Measurements from ENCODE around the gene TYW1B.
"Not testable (repeated sequence)": the region's sequence is repeated elsewhere in the genome, so short reads cannot be mapped to it uniquely, and the experiment has no call there.

The TYW1B gene

DNA sequence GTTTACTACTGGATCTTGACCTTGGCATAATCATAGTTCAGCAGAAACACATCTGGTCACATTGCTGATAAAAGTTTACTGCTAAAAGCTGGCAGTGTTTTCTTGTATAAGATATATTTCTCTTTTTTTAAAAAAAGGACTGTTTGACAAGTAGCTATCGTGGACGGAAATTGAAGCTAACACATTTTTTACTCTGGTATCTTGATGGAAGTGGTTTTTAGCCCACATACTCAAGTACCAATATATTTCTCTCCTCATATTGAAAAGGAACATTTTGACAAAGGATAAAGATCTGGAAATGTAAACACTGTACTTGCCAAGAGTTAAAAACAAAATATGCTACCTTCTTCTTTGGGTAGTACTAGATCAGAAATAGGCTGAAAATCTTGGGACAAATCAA lies 137.8 kb downstream of the TYW1B start:
- not testable (repeated sequence) for DNase-seq

DNA sequence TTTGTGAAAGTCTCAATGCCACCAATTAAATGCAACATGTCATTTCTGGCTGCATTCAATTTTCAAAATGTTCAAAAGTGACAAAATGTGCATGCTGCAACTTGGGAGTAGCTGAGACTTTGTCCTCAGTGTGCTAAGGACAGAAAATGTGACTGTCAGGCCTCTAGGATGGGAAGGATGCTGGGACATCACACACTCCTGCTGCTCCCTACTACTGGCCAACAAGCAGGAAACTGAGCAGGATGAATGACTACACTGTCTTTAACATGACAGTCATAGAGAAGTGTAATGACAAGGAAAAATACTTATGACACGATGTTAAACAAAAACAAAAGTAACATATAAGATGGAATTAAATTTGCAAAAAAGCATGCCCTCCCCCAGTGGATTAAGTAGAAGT lies 138.7 kb downstream of the TYW1B start:
- not testable (repeated sequence) for DNase-seq

DNA sequence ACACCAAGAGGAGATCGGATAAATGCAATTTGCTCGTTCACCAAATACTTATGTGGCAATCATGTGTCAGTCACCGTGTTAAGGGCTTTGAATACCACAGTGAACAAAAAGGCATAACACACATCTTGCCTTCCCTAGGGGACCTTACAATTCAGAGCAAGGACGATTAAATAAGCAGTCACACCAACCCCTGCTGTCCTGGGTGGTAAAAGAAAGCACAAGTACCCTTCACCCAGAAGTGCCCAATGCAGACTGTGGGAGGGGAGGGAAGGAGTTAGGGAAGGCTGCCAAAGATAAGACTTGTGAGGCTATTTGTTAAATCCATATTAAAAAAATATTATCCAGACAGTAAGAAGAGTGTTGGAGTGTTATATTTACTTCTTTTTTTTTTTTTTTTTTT lies 146.8 kb downstream of the TYW1B start:
- DNase-seq = not testable (repeated sequence)

DNA sequence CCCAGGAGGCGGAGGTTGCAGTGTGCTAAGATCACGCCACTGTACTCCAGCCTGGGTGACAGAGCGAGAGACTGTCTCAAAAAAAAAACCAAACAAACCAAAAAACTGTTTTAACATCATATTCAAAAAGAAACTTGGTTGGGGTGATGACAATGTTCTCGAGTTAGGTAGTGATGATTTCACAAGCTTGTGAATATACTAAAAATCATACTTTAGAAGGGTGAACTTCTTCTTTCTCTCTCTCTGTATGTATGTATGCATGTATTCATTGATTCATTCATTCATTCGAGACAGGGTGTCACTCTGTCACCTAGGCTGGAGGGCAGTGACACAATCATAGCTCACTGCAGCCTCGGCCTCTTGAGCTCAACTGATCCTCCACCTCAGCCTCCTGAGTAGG lies 151.1 kb downstream of the TYW1B start:
- DNase-seq = not testable (repeated sequence)

DNA sequence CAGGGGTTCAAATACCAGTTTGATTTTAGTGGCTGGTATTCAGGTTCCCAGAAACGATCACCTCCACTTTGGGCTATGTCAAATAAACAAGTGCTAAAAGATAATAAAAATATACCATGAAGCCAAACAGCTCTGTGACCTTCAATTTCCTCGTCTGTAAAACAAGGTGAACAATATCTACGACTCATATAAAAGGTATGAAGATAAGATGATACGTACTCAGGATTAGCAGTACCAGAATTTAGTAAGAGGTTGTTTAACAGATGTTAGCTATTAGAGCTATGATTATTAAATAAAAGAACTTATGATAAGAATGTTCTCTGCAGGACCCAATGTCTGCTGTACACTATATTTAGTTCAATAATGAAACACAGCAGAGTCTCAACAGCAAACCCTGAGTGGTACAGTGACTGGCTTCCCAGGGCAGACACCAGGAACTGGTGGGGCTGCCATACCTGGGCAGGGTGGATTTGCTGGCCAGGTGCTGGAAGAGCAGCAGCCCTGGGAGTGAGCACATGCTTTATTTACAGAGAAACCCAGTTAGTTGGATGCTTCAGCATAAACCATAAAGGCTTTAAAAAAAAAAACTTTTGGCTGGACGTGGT lies 151.8 kb downstream of the TYW1B start:
- not testable (repeated sequence) for DNase-seq

DNA sequence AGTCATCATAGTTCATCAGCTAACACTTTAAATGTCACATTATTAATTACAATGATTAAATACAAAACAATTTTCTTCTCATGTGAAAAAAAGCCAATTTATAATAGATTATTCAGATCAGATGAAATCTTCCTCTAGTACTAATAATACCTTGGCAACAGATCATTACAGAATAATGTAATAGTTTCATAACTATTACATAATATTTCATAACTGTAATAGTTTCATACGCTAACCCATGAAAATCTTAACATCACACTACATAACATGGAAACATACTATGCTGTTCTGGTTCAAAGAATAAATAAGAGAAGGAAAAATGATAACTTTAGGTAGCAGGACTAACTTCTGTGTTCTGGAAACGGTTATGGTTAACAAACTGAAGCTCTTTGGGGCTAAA lies 152.3 kb downstream of the TYW1B start:
- DNase-seq = not testable (repeated sequence)

DNA sequence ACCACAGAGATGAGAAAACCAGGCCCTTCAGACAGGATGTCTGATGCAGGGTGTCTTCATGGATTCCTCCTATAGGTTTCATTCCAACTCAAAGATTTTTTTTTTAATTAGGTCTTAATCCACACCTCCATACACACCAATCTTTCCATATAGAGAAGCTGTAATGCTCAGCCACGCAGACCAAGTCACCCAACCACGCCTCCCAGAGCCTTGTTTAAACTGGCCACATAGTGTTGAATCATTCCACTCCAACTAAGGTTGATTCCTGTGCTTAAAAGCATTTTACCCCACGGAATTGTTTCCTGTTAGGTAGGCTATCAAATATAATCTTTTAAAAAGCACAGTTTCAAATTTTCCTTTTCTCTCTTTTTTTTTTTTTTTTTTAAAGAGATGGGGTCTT lies 153.6 kb downstream of the TYW1B start:
- no peak for DNase-seq

DNA sequence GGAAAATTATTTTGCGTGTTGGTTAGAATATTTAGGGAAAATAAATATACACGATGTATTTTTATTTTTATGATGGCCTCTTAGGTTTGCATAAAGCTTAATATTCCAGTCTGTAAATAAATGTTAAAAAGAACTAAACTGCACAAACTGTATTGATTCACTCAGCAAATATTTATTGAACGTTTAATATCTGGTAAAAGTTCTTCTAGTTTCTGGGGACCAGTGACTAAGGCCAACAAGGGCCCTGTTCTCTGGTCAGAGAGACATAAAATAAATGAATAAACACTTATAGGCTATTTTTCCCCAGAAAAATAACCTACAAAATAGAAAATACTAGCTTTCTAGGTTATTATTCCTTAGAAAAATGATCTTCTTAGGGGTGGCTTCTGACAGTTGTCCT lies 157.2 kb downstream of the TYW1B start:
- not testable (repeated sequence) for DNase-seq

DNA sequence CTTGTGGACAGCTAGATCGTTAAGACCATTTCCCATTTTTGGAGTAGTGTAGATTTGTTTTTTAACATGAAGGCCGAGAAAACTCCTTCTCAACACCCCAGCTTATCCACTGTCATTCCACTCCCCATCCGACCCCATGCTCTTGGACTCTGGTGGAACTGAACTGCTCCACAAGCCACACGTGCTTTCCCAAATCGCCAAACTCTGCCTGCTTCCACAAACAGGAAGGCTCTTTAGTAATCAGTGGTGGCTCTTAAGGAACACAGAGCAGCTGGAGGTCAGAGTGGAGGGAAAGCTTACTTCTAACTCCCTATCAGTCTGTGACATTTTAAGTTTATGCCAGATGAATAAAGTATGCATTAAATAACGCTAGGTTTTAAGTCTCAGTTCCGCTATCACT lies 159.6 kb downstream of the TYW1B start:
- DNase-seq = not testable (repeated sequence)

DNA sequence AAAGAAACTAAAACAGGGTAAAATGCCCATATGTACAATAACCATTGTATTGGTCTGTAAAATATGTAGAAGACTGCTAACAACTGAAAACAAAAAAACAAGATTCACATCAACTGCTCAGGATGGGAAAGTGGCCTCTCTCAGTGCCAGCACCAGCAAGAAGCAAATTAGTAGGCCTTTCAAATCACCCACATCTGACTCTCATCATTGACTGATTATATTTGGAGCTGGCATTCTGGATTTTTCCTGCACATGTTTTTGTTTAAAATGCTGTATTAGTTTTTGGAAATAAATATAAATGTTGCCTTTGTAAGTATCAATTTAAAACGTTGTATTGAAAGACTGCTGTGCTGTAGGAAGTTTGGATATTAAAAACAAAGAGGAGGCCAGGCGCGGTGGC lies 161.0 kb downstream of the TYW1B start:
- not testable (repeated sequence) for DNase-seq

DNA sequence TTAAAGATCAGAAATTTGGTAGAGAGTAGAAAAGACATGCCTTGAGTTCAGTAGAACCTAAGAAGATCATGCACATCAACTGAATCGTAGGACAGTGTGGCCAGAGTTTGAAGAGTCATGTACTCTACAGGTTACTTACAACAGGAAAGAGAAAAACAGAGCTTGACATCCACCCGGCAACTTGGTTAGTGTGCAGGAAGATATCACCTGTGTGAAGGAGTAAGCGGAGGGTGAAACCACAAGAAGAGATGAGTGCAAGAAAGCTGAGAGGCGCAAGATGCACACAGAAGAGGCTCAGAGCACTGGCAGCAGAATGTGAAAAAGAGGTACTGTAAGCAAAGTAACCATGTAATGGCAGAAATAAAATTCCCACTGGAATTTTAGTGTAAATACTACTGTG lies 179.4 kb downstream of the TYW1B start:
- peak; percentile 9 for DNase-seq

DNA sequence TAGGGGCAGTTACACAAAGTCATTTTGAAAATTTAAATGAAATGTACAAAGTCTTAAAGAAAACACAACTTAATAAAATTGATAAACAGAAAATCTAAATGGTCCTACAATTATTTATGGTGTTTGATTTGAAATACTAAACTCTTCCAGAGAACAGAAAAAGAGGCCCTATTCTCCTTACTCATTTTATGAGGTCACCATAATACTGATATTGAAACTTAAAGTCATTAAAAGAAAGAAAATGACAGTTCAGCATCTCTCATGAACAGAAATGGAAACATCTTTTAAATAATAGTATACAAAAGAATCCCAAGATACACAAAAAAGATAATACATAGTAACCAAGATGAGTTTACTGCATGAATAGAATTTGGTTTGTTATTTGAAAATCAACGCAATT lies 184.3 kb downstream of the TYW1B start:
- not testable (repeated sequence) for DNase-seq

DNA sequence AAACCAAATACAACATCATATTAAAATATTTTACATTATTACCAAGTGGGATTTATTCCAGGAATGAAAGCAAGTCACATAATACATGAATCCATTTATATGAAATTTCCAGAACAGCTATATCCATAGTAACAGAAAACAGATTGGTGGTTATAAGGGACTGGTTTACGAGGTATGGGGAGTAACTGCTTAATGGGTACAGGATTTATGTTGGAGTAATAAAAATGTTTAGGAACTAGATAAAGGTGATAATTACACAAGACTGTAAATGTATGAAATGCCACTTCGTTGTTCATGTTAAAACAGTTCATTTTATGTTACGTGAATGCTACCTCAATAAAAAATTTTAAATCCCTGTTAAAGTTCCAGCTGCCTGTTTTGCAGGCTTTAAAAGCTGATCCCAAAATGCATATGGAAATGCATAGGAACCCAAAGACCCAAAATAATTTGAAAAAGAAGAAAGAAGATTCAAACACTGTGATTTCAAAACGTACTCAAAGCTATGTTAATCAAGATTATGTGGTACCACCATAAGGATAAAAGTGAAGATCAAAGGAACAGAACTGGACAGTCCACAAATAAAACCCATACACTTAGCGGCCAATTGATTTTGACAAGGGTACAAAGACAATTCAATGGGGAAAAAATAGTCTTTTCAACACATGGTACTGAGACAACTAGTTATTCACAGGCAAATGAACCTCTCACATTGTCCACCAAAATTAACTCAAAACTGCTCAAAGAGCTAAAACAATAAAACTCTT lies 186.3 kb downstream of the TYW1B start:
- not testable (repeated sequence) for DNase-seq

DNA sequence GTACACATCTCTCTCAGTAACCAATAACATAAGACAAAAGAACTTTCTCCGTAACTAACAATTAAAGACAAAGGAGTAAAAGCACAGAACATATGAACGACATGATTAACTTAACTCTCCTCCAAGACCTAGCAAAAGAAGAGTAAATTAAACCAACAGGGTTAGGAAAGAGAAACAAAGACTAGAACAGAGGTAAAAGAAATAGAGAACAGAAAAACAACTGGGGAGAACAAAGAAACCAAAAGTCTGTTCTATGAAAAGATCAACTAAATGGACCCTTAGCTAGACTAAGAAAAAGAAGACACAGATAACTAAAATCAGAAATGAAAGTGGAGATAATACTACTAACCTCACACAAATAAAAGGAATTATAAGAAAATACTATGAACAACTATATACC lies 187.3 kb downstream of the TYW1B start:
- DNase-seq = not testable (repeated sequence)

DNA sequence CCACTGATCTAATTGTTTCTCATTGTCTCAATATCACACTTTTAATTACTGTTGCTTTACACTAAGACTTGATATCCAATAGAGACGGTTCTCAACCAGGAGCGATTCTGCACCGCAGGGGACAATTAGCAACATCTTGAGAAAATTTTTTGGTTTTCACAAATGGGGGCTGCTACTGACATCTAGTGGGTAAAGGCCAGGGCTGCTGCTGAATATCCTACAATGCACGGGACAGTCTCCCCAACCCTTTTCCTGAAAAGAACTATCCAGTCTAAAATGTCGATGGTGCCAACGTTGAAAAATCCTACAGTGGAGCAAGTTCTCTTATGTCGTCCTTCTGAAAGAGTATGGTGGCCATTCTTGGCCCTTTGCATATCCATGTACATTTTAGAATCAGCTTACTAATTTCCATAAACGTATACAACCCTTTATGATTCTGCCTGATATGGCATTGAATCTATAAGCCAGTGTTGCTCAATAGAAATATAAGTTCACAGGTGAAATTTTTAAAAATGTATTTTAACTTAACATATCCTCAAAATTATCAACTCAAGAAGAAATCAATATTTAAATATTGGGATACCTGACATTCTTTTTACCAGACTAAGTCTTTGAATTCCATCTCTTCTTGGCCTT lies 192.6 kb downstream of the TYW1B start:
- not testable (repeated sequence) for DNase-seq

DNA sequence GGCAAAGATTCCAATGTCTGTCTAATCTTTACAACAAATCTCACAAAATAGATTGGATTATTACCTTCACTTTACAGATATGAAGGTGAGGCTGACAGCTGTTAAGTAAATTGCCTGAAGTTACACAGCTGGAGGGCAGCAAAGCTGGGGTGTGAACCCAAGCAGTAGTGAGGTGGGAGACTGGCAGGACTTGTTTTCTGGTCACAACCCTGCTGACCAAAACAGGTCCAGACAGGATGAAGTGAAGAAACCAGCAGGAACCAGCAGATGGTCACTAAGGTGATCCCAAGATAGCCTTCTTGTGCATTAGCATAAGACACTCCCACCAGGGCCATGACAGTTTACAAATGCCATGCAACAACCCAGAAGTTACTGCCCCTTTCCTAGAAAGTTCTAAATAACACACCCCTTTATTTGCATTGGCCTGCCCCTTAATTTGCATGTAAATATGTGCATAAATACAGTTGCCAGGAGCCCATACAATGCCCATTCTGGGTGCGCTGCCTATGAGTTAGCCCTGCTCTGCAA lies 195.2 kb downstream of the TYW1B start:
- DNase-seq = not testable (repeated sequence)

DNA sequence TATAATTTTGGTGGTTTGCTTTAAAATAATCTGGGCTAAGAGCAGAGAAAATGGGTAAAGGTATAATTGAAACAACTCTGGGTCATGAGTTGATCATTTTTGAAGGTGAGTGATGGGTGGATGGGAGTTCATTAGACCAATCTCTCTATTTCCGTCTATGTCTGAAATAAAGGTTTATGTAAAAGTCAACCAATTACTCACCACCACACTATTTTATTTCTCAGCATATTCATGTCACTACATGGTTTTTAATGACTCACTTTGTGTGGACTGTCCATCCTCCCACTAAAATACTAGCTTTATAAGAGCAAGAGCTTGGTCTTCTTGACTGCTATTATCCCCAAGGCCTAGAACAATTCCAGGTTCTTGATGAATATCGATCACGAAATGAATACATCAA lies 199.6 kb downstream of the TYW1B start:
- DNase-seq = not testable (repeated sequence)

DNA sequence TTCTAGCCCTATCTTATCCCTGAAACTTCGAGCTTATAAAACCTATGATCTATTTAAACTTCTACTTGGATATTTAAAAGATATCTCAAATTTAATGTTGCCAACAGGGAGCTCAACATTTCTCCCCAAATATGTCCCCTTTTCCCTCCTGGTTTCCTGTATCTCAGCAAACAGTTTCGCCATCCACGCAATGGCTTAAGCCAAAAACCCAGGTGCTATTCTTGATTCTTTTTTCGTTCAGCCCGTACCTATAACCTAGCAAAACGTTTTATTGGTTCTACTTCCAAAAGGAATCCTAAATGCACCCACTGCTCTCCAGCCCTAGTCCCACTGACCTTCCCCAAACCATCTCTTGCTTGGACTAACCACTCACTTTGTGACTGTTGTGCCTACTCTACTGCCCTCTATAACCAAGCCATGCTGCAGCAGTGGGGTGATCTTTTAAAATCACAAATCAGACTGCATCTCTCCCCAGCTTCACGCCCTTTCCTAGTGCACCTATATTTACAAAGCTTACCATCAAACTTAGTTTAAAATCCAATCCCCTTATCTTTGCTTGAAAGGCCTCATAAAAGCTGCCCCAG lies 201.5 kb downstream of the TYW1B start:
- DNase-seq = not testable (repeated sequence)

DNA sequence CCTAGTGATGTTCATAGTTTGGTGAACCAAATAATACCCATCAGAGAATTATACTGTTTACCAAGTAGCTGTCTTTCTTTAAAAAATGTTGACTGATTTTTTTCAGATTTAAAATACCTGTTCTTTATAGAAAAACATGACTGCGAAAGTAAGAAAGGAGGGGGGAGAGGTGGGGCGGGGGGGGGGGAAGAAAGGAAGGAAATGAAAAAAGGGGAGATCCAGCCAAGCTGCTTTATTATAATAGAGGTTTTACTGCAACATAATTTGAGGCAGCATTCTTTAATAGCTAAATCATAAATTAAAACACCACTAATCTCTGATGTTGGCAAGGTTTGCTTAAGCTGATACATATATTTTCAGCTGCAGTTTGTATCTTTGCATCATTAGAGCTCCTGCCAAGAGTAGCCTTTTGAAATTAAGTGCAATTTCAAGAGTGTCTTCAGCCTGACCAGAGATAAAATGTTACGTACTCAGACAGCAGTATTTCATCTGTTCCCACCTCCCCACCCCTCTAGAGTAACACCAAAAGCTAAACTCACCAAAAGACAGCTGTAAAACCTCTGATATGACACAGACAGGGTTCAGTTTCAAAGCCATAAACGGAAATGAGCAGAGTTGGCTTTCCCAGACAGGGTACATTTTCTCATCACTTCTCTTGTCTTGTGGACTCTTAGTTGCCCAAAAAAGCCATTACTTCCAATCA lies 202.1 kb downstream of the TYW1B start:
- not testable (repeated sequence) for DNase-seq

DNA sequence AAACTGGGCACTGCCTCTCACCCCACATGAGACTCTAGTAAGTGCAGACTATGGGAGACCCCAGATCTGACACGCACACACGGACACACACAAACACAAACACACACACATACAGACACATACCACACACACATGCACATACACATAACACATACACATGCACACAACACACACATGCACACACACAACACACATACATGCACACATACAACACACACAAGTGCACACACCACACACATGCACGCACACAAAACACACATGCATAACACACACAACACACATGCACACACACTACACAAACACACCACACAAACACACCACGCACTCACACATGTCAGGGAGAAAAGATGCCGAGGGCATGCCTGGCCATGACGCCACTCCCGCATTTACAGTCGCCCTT lies 205.5 kb downstream of the TYW1B start:
- DNase-seq = no peak

DNA sequence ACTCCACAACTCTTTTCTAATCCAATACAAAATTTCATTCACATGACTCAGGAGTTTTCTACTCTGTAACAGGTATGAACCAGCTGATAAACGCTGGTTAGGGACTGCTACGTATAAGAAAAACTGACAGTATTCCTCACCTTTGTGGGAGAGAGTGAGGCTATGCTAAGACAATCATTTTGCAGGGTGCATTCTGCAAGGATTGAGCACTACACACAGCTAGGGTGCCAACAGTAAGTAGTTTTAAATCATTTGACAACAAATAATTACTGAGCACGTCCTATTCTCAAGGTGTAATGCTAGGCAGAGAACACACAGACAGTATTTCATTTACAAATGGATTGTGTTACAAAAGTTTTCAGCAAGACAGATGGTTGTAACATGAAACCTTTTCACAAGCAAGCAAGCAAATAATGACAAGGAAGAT lies 206.2 kb downstream of the TYW1B start:
- not testable (repeated sequence) for DNase-seq

DNA sequence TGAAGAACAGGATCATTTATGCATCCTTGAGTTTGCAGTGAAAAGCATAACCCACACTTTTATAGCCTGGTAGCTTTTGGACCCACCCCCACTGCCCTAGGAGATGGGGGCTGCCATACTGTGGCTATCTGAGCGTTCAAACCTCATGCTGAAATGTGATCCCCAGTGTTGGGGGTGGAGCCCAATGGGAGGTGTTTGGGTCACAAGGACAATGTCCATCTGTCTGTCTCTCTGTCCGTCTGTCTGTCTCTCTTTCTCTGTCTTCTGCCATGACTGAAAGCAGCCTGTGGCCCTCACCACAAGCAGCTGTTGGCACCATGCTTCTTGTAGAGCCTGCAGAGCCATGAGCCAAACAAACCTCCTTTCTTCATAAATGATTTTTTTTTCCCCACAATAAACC lies 207.1 kb downstream of the TYW1B start:
- DNase-seq = not testable (repeated sequence)

Data from CD4-positive, alpha-beta T cell treated with Interleukin-21 for 1 hour (primary cell).